SK-N-SH (cell line): ENCODE results near the gene MLIP.

Source experiments
- CTCF ChIP-seq: fragments of 200-600 bp; sonication (generic); IDR thresholded peaks from 2 replicates; pipeline ENCODE4 v1.6.1; 2017; ENCODE audit warnings: antibody characterized with exemption, mild to moderate bottlenecking, moderate library complexity
- EZH2phosphoT487 ChIP-seq: fragments of 200-600 bp; sonication (generic); IDR thresholded peaks from 2 replicates; pipeline ENCODE4 v1.6.1; 2017; ENCODE audit warnings: low read depth, mixed run types, mild to moderate bottlenecking, antibody characterized with exemption, moderate library complexity, borderline replicate concordance
- GABPA ChIP-seq: IDR thresholded peaks from 2 replicates; pipeline ENCODE4 v1.4.0; 2012; ENCODE audit warnings: low read depth, mild to moderate bottlenecking
- GATA2 ChIP-seq: sonication (generic); formaldehyde crosslinking; IDR thresholded peaks from 2 replicates; pipeline ENCODE4 v1.5.0; 2020; ENCODE audit warnings: mild to moderate bottlenecking, missing genetic modification reagents
- POLR2AphosphoS5 ChIP-seq: IDR thresholded peaks from 2 replicates; pipeline ENCODE4 v1.6.1; 2012; ENCODE audit warnings: low read depth, low read length
- SIN3A ChIP-seq: IDR thresholded peaks from 2 replicates; pipeline ENCODE4 v1.6.1; 2012; ENCODE audit warnings: low read depth, mild to moderate bottlenecking, low read length, moderate library complexity, borderline replicate concordance
- SMC3 ChIP-seq: IDR thresholded peaks from 2 replicates; pipeline ENCODE4 v1.6.1; 2012; ENCODE audit warnings: low read depth, low read length, improper control_type of control experiment
- TCF12 ChIP-seq: IDR thresholded peaks from 2 replicates; pipeline ENCODE4 v1.4.0; 2012
- TEAD4 ChIP-seq: IDR thresholded peaks from 2 replicates; pipeline ENCODE4 v1.4.0; 2012; ENCODE audit warnings: mild to moderate bottlenecking, borderline replicate concordance; ENCODE audit not compliant: insufficient read depth
- YY1 ChIP-seq: IDR thresholded peaks from 2 replicates; pipeline ENCODE4 v1.4.0; 2012; ENCODE audit warnings: low read depth, mild to moderate bottlenecking
- TF ChIP-seq, protein P1 (sequence below): IDR thresholded peaks from 2 replicates; pipeline ENCODE4; 2012
- TF ChIP-seq, protein P2 (sequence below): fragments of 150-350 bp; IDR thresholded peaks from 2 replicates; pipeline ENCODE4 v1.6.1; 2017; ENCODE audit warnings: antibody characterized with exemption, low read length, low read depth, borderline replicate concordance

DNA sequence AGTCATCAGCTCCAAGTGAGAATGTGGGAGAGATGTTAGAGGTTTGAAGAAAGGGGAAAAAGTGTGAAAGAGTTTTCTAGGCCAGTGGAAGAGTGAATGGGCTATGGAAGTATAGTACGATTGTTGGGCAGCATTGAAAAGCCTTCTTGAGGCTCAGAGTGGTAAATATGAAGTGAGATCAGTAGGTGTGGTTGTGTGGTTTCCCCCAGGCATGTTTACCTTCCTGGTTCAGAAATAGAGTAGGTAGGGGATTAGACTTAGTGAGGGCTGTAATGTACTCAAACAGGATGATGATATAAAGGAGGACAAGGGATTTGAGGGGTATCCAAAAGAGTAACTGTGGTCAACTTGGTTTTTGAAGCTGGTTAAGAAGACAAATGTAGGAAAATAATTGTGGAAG, 3.7 kb downstream of the MLIP start:
- TF ChIP-seq SIN3A: no peak
- TF ChIP-seq, protein P1, sequence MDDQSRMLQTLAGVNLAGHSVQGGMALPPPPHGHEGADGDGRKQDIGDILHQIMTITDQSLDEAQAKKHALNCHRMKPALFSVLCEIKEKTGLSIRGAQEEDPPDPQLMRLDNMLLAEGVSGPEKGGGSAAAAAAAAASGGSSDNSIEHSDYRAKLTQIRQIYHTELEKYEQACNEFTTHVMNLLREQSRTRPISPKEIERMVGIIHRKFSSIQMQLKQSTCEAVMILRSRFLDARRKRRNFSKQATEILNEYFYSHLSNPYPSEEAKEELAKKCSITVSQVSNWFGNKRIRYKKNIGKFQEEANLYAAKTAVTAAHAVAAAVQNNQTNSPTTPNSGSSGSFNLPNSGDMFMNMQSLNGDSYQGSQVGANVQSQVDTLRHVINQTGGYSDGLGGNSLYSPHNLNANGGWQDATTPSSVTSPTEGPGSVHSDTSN: no peak
- TF ChIP-seq CTCF: no peak
- no peak for TF ChIP-seq TCF12
- no peak for TF ChIP-seq YY1
- TF ChIP-seq TEAD4: no peak
- no peak for TF ChIP-seq SMC3
- TF ChIP-seq GABPA: no peak
- no peak for TF ChIP-seq EZH2phosphoT487
- no peak for TF ChIP-seq GATA2 (CRISPR knock-in tag)
- TF ChIP-seq, protein P2, sequence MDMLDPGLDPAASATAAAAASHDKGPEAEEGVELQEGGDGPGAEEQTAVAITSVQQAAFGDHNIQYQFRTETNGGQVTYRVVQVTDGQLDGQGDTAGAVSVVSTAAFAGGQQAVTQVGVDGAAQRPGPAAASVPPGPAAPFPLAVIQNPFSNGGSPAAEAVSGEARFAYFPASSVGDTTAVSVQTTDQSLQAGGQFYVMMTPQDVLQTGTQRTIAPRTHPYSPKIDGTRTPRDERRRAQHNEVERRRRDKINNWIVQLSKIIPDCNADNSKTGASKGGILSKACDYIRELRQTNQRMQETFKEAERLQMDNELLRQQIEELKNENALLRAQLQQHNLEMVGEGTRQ: no peak
- no peak for TF ChIP-seq POLR2AphosphoS5
